DMS79 treated with DMSO at 0.1 percent for 48 hours (cell line): Measurements from ENCODE around the gene ZACN.
A peak's percentile ranks its signal among the peaks of the same experiment; 100 is the strongest.
"Not testable (repeated sequence)": the region's sequence is repeated elsewhere in the genome, so short reads cannot be mapped to it uniquely, and the experiment has no call there.

Experiments used
- DNase-seq: peaks from one replicate; lab custom pipeline; 2025; lab: John Stamatoyannopoulos, UW

Gene ZACN

GRCh38 chr17:76053246-76054111, 25.5 kb upstream of the ZACN start:
- no peak for DNase-seq

- DNase-seq = no peak
Measured at GRCh38 chr17:76054112-76054476, 24.9 kb upstream of the ZACN start.

GRCh38 chr17:76056882-76057281, 22.1 kb upstream of the ZACN start:
- DNase-seq = no peak

GRCh38 chr17:76058264-76058663, 20.7 kb upstream of the ZACN start:
- DNase-seq = not testable (repeated sequence)

- DNase-seq = no peak
Measured at GRCh38 chr17:76063875-76064546, 15.0 kb upstream of the ZACN start.

GRCh38 chr17:76065775-76066174, 13.2 kb upstream of the ZACN start:
- DNase-seq = no peak

- DNase-seq = no peak
Measured at GRCh38 chr17:76071531-76072147, 7.3 kb upstream of the ZACN start.

- peak; percentile 77 for DNase-seq
Measured at GRCh38 chr17:76072148-76072858, 6.7 kb upstream of the ZACN start, which contains the start of gene SRP68. Gene SRP68 (minus strand): TSS chr17:76072517. CDS start chr17:76072491, 26 bp downstream.

GRCh38 chr17:76074390-76075363, 4.3 kb upstream of the ZACN start, which contains the start of gene GALR2:
Gene GALR2 (plus strand): TSS chr17:76074781. CDS start chr17:76074884, 103 bp downstream.
- peak; percentile 31 for DNase-seq

GRCh38 chr17:76075364-76076145, 3.4 kb upstream of the ZACN start:
- DNase-seq = peak; percentile 31

- DNase-seq = no peak
Measured at GRCh38 chr17:76076146-76076764, 2.7 kb upstream of the ZACN start.

- no peak for DNase-seq
Measured at GRCh38 chr17:76076765-76077583, 2.0 kb upstream of the ZACN start.

GRCh38 chr17:76077584-76078110, 1.3 kb upstream of the ZACN start:
- peak; percentile 66 for DNase-seq

GRCh38 chr17:76078370-76078769, 612 bp upstream of the ZACN start:
- not testable (repeated sequence) for DNase-seq

GRCh38 chr17:76079535-76079955, 563 bp downstream of the ZACN start:
- DNase-seq = no peak

GRCh38 chr17:76079956-76080767, 1.2 kb downstream of the ZACN start:
- DNase-seq = peak; percentile 8

- DNase-seq = peak; percentile 36
Measured at GRCh38 chr17:76080768-76081287, 1.8 kb downstream of the ZACN start.
